LNCaP clone FGC (cell line): ENCODE results near the gene SLC16A10.
"Not testable (repeated sequence)": the region's sequence is repeated elsewhere in the genome, so short reads cannot be mapped to it uniquely, and the experiment has no call there.

Source experiments
- DNase-seq: peaks from one replicate; pipeline ENCODE4 v3.0.0-alpha.2; 2011; ENCODE audit warnings: low read depth
- H3K4me3 ChIP-seq: 2 replicates; pipeline ENCODE4 v1.5.1; 2011; ENCODE audit warnings: mild to moderate bottlenecking, low read depth, low read length, control low read depth
- TF ChIP-seq, protein P1 (sequence below): IDR thresholded peaks from 2 replicates; pipeline ENCODE4 v1.5.1; 2012; ENCODE audit warnings: mild to moderate bottlenecking; ENCODE audit not compliant: control insufficient read depth, insufficient read depth; ENCODE audit errors: extremely low read depth

Gene SLC16A10

DNA sequence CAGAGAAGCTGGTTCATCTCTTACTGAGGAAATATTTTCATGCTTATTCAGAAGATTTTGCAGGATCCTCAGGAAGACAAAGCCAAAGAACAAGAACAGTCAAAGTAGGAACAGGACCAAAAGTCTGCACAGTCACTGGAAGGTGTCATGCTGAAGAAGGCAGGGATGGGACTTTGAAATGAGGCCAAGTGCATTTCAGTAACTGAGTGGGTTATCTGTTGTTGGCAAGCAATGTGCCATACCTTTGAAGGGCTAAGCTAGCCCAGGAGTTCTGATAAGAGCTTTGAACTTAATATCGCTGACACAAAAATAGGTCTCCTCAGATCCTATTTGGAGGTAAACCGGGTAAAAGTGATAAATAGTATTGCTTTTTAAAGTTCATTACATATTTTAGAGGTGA lies 31.5 kb downstream of the SLC16A10 start:
- no peak overlapping the region for H3K4me3 ChIP-seq
- TF ChIP-seq, protein P1, sequence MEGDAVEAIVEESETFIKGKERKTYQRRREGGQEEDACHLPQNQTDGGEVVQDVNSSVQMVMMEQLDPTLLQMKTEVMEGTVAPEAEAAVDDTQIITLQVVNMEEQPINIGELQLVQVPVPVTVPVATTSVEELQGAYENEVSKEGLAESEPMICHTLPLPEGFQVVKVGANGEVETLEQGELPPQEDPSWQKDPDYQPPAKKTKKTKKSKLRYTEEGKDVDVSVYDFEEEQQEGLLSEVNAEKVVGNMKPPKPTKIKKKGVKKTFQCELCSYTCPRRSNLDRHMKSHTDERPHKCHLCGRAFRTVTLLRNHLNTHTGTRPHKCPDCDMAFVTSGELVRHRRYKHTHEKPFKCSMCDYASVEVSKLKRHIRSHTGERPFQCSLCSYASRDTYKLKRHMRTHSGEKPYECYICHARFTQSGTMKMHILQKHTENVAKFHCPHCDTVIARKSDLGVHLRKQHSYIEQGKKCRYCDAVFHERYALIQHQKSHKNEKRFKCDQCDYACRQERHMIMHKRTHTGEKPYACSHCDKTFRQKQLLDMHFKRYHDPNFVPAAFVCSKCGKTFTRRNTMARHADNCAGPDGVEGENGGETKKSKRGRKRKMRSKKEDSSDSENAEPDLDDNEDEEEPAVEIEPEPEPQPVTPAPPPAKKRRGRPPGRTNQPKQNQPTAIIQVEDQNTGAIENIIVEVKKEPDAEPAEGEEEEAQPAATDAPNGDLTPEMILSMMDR = no peak
- no peak for DNase-seq

DNA sequence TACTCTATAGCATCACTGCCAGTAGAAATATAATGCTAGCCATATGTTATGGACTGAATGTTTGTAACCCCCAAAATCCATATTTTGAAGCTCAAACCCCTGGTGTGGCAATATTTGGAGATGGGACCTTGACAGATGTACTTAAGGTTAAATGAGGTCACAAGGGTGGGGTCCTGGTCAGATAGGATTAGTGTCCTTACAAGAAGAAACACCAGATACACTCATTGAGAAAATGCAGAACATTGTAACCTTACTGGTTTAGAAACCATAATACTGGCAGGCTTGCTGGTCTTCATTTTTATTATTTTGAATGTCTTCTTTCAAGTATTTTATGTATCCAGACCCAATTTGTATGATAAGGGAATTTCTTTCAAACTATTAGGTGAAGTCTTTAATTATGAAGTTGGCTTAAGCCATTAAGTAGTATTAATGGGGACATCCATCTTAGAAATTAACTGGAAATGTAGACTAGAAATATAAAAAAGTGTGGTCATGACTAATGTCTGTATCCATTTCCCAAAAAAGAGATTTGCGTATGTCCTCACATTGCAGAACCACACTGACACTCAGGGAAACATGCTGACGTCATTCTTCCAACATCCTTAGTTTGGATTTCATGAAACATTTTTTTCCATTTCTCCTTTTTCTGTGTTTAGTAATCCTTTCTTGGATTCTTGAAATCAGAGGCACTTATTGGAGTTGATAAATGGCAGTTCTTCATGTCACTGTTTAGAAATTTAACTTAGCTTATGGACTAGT lies 32.4 kb downstream of the SLC16A10 start:
- no peak for DNase-seq
- TF ChIP-seq, protein P1 = no peak
- H3K4me3 ChIP-seq = no peak overlapping the region

DNA sequence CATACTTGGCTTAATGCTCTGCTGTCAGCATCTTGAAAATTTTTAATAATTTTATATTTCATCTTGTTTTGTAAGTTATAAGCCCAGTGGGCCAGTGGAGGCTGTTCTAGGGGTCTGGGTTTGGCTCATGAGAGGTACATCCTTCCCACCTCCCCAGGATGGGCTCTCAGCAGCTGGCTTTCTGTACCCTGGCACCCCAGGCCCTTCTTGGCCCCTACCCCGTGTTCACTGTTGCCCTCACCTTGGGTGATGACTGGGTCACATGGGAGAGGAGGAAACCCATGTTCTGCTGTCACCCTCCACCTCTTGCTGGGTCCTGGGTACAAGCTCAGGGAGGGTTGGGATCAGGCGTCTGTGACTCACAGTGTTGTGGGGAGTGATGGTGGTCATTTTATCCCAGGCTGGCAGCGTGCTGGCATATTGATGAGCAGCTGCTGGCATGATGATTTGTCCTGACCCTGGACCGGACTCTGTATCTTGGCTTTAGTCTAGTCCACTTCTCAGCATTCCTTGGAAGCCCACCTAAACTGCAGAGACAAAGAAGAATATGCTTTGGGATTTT lies 34.6 kb downstream of the SLC16A10 start:
- DNase-seq = no peak
- TF ChIP-seq, protein P1 = no peak
- H3K4me3 ChIP-seq = no peak overlapping the region

DNA sequence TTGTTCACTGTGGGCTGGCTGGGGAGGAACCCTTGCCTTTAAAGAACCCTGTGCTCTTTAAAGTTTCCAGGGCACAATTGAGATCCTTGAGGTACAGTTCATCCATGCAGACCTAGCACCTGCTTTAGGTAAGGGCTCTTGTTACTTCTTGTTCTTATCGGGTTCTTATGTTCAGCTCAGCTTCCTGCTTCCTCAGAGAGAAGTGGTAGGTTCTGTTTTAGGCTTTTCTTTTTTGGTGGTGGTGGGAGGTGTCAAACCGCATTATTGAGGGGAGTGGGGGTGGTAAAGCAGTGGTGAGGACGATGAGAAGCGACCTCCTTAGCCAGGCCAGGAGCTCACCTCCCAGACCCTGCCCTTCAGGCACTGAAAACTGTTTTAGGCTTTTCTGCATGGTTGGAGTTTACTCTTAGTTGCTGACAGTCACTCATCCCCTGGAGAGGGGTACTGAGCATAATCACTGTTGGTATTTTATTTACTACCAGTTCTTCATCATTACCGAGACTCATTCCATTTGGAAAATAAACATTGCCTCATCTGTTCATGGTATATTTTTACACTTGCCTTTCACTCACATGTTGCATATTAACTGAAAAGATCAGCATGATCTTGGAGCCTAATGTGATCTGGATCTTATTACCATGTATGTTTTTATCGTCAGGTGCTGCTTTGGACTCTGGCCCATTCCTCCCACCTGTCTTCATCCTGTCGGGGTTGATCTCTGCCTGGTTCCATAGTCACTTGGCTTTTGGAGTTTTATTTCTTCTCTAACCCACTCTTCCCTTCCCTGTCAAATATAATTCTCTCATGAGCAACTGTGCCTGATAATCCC lies 35.4 kb downstream of the SLC16A10 start:
- H3K4me3 ChIP-seq = no peak overlapping the region
- TF ChIP-seq, protein P1 = no peak
- no peak for DNase-seq

DNA sequence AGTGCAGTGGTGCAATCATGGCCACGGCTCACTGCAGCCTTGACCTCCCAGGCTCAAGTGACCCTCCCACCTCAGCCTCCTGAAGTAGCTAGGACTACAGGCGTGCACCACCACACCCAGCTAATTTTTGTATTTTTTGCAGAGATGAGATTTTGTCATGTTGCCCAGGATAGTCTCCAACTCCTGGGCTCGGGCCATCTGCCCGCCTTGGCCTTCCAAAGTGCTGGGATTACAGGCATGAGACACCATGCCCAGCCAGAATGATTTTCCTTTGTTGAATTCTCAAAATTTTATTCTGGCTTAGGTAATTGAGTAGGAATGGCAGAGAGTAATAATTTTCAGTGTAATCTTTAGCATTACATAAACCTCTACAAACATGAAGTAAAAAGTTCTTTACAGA lies 37.1 kb downstream of the SLC16A10 start:
- no peak for DNase-seq
- no peak overlapping the region for H3K4me3 ChIP-seq
- TF ChIP-seq, protein P1 = no peak

DNA sequence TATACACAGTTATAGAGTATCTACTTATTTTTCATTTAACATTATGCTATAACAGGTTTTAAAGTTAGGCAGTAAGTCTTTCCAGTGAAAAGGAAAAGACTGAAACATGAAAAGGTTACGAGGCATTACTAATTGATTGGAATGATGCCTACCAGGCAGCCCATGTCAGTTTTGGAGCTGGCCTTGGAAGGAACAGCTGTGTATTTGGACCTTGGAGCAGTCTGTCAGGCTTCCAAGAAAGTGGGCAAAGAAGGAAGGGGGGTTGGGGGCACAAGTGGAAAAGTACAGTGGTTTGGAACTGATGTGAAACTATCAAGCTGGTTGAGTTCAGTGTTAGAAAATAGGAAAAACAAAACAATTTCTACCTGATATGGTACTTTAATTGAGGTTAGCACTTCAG lies 41.7 kb downstream of the SLC16A10 start:
- H3K4me3 ChIP-seq = no peak overlapping the region
- TF ChIP-seq, protein P1 = no peak
- no peak for DNase-seq

DNA sequence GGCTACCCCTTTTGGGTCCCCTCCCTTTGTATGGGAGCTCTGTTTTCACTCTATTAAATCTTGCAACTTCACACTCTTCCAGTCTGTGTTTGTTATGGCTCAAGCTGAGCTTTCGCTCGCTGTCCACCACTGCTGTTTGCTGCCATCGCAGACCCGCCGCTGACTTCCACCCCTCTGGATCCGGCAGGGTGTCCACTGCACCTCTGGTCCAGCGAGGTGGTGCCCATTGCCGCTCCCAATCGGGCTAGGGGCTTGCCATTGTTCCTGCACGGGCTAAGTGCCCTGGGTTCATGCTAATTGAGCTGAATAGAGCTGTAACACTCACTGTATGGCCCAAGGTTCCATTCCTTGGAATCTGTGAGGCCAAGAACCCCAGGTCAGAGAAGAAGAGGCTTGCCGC lies 43.7 kb downstream of the SLC16A10 start:
- DNase-seq, H3K4me3 ChIP-seq: not testable (repeated sequence)

DNA sequence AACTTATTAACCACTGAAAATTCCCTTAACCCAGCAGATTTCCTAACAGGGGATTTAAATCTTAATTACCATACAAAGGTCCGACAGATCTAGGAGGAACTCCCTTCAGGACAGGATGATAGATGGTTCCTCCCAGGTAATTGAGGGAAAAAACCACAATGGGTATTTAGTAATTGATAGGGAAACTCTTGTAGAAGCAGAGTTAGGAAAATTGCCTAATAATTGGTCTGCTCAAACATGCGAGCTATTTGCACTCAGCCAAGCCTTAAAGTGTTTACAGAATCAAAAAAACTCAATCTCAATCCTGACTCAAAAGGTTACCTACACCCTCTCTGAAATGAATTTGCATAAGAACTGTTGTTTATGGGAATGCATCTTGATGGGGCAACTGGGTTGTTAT lies 45.4 kb downstream of the SLC16A10 start:
- H3K4me3 ChIP-seq, DNase-seq: not testable (repeated sequence)

DNA sequence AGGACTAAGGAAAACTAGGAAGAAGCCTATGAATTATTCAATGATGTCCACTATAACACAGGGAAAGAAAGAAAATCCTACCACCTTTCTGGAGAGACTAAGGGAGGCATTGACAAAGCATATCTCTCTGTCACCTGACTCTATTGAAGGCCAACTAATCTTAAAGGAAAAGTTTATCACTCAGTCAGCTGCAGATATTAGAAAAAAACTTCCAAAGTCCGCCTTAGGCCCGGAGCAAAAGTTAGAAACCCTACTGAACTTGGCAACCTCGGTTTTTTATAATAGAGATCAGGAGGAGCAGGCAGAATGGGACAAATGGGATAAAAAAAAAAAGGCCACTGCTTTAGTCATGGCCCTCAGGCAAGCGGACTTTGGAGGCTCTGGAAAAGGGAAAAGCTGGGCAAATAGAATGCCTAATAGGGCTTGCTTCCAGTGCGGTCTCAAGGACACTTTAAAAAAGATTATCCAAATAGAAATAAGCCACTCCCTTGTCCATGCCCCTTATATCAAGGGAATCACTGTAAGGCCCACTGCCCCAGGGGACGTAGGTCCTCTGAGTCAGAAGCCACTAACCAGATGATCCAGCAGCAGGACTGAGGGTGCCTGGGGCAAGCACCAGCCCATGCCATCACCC lies 47.0 kb downstream of the SLC16A10 start:
- not testable (repeated sequence) for DNase-seq, H3K4me3 ChIP-seq

DNA sequence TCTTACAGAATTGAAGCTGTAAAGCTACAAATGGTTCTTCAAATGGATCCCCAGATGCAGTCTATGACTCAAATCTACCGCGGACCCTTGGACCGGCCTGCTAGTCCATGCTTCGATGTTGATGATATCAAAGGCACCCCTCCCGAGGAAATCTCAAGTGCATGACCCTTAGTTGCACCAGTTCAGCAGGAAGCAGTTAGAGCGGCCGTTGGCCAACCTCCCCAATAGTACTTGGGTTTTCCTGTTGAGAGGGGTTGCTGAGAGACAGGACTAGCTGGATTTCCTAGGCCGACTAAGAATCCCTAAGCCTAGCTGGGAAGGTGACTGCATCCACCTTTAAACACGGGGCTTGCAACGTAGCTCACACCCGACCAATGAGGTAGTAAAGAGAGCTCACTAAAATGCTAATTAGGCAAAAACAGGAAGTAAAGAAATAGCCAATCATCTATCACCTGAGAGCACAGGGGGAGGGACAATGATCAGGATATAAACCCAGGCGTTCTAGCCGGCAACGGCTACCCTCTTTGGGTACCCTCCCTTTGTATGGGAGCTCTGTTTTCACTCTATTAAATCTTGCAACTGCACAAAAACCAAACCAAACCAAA lies 50.3 kb downstream of the SLC16A10 start:
- H3K4me3 ChIP-seq, DNase-seq: not testable (repeated sequence)
